Skeletal muscle cell (primary cell): Measurements from ENCODE around the gene SPR.

Experiments used
- DNase-seq: peaks from one replicate; pipeline ENCODE4 v3.0.0-alpha.2; 2010; ENCODE audit warnings: low read depth
- H3K4me3 ChIP-seq: 2 replicates; pipeline ENCODE4 v1.5.1; 2011; ENCODE audit warnings: low read depth, mild to moderate bottlenecking, control low read depth, low read length, moderate library complexity

The SPR gene

DNA sequence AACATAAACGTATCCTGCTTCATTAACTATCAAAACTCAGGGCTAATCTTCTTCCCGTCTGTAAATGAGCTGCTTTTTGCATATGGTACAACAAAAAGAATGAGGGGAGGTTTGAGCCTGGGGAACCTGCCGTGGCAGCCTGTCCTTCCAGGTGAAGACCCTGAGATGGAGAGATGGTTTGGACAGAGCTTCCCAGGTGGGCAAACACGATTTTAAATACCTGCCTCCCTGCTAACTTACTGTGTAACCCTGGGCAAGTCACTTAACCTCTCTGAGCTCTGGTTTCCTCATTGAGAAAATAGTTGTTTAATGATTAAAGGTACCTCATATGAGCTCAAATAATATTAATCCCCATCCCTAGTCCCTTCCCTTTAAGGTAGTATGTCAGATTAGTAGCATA lies 39.2 kb downstream of the SPR start:
- no peak for DNase-seq
- no peak overlapping the region for H3K4me3 ChIP-seq

DNA sequence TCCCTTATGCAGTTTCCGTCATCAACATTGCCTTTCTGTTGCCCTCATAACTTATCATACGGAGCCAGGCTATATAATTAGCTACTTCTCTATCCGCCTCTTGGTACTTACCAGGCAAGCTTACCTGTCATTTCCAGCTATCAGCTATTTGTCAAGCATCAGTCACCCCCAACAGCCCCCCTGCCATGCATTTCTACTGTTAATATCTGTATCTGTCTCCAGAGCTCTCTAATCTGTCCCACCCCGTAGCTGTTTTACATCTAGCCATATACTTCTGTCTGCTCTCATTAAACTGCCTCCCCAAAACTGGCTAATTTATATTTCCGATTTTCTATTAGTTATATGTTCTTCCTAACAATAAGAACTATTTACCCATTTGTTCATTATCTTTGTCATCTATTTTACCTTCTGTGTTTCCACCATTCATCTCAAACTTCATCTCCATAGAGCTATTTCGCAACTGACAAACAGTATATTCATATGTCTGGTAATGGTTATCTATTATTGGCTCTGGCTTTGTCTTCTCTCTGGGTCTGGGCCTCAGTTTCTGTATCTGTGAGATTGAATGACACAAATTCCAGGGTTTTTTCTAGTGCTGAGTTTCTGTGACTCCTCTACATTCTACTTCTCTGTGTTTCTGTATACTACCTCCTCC lies 39.7 kb downstream of the SPR start:
- DNase-seq: no peak
- no peak overlapping the region for H3K4me3 ChIP-seq

DNA sequence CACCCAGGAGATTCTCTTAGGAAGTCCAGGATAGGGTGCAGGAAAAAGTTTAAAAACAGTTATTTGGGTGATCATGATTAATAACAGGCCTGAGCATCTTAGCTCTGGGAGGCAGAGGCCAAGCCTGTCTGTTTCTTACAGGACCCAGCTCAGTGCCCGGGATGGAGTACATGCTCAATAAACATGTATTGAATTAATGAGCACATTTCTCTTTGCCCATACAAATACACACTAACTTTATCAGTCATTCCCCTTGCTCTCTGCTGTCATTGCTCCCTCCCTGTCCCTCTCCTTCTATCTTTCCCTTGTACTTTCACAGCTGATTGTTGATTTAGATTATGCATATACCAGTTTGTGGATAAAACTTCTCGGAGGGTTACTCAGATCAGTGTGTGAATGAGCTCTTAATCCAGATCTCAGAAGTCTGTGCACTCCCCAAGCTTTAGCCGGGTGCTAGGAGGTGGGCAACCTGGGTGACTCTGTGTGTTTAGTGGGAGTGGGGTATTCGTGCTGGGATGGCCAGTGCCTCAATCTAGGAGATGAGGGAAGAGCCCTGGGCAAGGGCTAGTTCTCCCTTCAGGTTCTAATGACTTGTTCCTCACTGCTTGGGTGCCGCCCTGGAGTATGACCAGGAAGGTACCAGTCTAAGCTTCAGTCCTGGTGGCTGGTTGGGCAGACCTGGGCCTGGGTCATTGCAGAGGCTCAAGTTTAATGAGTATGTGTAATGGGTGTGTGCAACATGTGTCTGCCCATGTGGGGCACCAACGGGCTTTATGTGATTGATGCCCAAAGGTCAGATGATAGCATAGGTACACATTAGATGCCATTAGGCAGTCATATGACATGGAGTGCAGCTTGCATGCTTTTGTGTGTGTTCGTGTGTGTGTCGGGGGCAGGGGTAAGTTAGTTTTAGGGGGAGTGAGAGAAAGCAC lies 40.7 kb downstream of the SPR start:
- H3K4me3 ChIP-seq: no peak overlapping the region
- DNase-seq: no peak

DNA sequence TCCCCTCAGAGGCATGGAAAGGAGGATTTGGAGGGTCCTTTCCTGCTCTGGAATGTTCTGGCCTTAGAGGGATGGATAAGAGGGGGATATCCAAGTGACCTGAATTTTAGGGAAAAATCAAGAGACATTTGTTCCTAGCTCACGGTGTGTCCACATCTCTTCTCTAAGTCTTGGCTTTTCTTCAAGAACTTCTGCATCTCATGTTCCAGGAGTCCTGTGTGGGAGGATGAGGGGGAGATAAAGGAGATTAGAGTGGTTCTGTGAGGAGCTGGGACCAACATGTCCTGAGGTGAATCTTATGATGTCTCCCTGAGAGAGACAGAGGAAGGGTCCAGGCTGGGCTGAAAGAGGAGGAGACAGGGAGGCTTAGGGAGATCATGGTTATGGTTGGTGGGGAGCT lies 41.8 kb downstream of the SPR start:
- DNase-seq: no peak

DNA sequence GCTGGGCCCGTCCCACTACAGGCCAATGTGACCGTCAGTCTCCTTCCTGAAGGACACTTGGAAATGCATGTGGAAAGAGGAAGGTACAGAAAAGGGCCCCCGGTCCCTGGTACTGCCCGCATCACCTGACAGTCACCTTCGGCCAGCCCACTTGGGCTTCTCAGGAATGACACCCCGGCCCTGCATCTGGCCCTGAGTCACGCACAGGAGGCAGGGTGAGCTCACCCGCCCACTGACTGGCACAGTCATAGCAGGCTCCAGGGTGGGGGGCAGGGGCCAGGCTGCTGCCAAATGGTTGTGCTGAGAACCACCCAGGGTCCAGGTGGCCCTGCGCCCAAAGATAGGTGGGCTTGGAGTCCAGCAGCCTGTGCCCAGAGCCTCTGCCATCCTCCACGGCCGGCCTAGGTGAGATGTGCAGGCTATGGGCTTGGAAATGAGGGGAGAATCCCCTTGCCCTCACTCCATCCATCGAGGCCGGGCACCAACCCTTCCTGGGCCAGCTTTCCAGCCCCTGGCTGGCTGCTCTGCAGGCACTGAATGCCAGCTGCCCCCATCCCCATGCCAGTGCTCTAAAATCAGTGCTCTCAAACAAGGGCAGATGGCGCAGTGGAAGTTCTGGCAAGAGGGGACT lies 44.2 kb downstream of the SPR start:
- H3K4me3 ChIP-seq: no peak overlapping the region
- DNase-seq: no peak

More for the DNA sequence above, 41.8 kb downstream of the SPR start:
- no peak overlapping the region for H3K4me3 ChIP-seq

DNA sequence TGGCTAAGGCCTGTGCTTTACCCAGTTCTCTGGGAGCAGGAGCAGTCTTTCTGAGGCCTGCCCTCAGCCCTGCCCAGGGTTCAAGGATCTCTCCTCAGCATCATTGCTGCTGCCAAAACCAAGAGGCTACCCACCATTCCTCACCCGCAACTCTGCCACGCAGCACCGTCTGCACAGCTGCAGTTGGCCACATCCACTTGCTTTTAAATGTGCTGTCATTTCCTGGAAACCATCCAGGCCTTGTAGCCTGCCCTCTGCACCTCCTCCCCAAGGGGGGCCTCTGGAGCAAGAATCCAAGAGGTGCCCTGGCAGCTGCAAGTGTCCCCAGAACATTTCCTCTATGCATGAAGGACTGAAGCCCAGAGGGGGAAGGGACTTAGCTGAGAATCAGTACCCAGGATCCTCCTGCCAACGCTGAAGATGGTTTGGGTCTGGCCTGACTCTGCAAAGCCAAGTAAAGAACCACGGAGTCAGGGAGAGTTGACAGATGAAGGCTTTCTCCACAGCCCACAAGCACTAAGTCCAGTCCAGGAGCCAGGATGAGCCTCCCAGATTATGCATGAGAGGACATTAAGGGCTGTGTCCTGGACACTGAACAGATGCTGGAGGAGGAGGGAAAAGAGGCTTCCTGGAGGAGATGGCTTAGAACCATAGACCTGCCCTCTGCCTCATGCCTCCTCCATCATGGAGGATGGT lies 45.0 kb downstream of the SPR start:
- no peak overlapping the region for H3K4me3 ChIP-seq
- no peak for DNase-seq

DNA sequence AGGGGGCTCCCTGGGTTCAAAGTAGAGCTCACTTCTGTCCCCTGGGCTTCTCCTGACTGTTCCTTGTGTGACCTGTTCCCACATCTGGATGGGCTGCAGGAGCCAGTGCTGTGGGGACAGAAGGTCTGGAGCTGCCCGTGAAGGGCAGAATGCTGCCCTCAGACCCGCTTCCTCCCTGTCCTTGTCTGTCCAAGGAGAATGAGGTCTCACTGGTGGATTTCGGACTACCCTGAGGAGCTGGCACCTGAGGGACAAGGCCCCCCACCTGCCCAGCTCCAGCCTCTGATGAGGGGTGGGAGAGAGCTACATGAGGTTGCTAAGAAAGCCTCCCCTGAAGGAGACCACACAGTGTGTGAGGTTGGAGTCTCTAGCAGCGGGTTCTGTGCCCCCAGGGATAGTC lies 45.6 kb downstream of the SPR start:
- no peak for DNase-seq
- no peak overlapping the region for H3K4me3 ChIP-seq

DNA sequence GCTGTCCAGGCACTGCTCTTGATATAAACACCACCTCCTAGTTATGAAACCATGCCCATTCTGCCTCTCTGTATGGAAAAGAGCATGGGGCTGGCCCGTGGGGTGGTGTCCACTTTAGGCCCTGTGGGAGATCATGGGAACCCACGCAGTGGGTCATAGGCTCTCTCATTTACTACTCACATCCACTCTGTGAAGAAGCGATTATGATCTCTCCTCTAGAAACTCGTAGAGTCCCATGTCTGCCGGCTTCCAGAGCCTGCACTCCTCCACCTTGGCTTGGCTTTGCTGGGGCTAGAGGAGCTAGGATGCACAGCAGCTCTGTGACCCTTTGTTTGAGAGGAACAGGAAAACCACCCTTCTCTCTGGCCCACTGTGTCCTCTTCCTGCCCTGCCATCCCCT lies 46.0 kb downstream of the SPR start:
- H3K4me3 ChIP-seq: no peak overlapping the region
- DNase-seq: no peak

DNA sequence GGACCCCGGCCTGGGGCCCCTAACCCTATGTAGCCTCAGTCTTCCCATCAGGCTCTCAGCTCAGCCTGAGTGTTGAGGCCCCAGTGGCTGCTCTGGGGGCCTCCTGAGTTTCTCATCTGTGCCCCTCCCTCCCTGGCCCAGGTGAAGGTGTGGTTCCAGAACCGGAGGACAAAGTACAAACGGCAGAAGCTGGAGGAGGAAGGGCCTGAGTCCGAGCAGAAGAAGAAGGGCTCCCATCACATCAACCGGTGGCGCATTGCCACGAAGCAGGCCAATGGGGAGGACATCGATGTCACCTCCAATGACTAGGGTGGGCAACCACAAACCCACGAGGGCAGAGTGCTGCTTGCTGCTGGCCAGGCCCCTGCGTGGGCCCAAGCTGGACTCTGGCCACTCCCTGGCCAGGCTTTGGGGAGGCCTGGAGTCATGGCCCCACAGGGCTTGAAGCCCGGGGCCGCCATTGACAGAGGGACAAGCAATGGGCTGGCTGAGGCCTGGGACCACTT lies 46.5 kb downstream of the SPR start:
- no peak overlapping the region for H3K4me3 ChIP-seq
- DNase-seq: no peak

DNA sequence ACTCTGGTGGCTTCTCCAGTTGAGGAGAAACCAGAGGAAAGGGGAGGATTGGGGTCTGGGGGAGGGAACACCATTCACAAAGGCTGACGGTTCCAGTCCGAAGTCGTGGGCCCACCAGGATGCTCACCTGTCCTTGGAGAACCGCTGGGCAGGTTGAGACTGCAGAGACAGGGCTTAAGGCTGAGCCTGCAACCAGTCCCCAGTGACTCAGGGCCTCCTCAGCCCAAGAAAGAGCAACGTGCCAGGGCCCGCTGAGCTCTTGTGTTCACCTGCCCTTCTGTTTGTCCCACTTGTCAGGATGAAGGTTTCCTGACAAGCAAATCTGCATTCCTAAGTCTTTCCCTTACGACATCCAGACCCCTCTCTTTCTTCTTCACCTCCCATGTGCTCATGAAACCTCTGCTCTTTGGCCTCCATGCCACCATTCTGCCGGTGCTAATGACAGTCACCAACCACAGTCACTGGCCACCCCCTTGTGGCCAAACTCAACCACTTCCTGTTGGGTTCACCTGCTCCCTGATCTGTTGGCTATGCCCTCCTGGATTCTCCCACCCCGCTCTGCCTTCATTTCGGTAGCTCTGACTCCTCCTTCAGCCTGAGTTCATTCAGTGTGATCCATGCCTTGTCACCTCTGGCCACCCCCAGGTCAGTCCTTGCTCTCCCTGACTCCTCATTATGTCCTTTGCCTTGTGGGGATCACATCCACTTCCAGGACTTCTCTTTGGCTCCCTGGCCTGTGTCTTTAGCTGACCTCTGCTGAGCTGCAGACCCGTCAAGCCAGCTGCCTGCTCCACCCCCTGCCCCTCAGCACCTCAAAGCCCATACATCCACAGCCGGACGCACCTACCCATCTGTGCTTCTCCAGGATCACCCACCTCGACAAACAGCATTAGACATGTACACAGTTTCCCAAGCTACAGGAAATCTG lies 47.7 kb downstream of the SPR start:
- no peak overlapping the region for H3K4me3 ChIP-seq
- DNase-seq: no peak

DNA sequence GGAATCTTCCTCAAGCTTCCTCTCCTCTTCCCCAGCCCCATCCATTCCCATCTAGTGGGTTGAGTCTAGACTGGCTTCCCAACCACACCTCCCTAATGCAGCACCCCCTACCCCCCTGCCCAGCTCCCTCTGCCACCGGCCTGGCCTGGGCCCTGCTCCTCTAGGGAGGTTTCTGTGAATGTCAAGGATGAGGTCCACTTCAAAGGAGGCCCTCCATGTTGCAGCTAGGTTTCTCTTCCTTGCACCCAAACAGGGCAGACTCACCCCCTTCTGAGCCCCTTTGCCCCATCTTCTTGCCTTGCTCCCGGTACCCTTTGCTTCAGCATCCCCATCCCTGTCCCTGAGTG lies 48.4 kb downstream of the SPR start:
- no peak for DNase-seq
- H3K4me3 ChIP-seq: no peak overlapping the region

DNA sequence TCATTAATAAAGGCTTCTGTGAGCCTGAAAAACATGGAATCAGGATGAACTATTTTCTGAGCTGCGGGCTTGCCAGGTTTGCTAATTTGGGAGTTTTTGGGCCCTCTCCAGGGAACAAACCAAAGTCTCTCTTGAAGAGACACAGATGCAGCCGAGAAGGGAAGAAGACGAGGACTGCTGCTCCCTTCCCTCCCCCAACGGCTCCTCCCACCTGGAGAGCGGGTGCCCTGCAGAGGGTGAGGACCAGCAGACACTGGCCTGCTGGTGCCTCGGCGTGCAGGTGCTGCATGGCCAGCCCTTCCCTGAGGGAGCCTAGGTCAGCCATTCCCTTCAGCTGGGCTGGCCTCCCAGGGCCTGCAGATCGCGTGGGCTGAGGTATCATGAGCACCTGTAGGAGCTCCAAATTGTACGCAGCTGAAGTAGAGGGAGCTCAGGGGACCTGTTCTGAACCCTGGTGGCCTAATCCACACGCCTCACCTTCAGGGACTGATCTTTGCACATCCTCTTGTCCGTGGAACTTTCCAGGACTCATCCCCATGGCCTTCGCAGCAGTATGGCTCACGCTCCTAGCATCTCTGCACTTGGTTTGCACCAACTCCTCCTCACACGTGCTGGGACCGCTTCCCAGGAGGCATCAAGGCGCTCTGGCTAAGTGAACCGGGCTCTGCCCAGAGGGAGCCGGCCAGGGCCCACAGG lies 49.6 kb downstream of the SPR start:
- no peak for DNase-seq
- H3K4me3 ChIP-seq: no peak overlapping the region

DNA sequence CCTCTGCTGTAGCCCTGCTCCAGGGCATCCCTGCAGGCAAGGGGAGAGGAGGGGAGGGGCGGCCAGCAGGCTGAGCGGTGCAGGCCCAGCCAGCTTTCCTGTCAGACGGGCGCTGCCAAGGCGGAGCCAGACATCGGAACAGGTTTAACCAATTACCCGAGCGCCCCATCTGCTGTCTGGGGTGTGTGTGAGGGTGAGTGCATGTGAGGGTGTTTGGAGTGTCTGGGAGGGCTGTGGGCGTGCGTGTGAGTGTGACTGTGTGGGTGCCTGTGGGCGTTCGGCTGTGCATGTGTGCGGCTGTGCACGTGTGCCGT lies 50.1 kb downstream of the SPR start:
- no peak overlapping the region for H3K4me3 ChIP-seq

DNA sequence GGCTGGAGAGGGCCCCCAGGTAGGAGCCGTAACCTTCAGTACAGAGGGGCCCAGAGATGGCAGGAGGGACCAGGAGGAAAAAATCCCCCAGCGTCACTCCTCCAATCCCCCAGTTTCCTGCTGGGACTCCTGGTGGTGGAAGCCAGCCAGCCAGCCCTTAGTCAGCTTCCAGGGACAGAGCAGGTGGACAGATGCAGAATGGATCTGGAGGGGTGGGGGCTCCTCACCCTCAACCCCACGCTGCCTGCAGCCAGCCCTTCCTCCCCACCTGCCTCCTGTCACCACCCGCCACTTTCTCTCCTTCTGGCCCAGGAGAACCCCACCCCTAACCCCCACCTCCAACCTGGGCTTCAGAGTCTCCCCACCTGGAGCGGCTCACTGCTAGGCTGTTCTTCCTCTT lies 51.2 kb downstream of the SPR start:
- DNase-seq: no peak

More for the DNA sequence above, 50.1 kb downstream of the SPR start:
- DNase-seq: no peak

DNA sequence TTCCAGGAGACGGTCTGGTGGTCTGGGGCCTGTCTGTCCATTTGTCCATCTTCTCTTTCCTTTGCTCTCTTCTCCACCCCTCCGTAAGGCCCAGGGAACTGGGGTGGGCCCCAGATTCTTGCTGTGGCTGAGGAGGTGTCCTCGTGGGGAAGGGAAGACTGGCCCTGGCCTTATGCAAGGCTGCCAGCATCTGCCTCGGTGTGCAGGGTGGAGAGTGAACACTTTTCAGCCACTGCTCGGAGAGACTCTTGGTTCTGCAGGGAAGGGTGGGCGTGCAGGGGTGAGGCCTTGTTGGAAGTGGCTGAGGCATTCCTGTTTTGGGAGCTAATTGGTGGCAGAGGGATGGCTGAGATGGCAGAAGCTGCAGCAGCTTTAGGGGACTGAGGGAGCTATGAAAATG lies 53.2 kb downstream of the SPR start:
- no peak for DNase-seq

More for the DNA sequence above, 51.2 kb downstream of the SPR start:
- H3K4me3 ChIP-seq: no peak overlapping the region

DNA sequence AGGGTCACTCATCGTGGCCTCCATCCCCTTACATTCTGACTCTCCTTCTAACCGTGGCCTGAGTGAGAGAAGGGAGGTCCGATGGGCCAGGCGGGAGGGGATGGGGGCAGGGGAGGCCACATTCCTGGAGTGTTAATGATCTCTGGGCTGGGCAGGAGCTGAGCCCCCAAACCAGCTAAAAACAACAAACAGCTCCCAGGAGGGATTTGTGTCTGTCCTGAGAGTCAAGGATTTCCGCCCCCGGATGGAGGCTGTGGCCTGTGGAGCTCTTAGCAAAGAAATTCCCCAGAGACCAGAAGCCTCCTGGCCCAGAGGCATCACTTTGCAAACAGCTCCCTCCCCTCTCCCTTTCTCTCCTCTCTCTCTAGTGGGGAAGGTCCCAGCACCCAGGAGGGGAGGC lies 53.6 kb downstream of the SPR start:
- peak; percentile 22 for DNase-seq
- H3K4me3 ChIP-seq: no peak overlapping the region

More for the DNA sequence above, 53.2 kb downstream of the SPR start:
- no peak overlapping the region for H3K4me3 ChIP-seq
